ENCODE data around the gene METTL2B. TPM values are rescaled to one million over a fixed set of nuclear protein-coding genes. Genes with fewer than 3 reads are reported as not detected.

The METTL2B gene
- total and polyA plus RNA-seq, 2 donors (not counting 1 experiment from before 2014, with no cell fraction given), result 8.9 to 22.7 TPM

GRCh38 chr7:128450913-128451312 lies 25.6 kb upstream of the METTL2B start:
- CTCF ChIA-PET, result interaction anchor here (1.4 to 7.8 kb wide), 3 partner anchors 8 to 24 kb away, joined by 3 to 141 read pairs (median 5); no protein-coding TSS in a partner anchor
- POLR2A ChIA-PET, result no interaction called here
- ATAC-seq (ENCODE audit: low read depth), result no peak

More at GRCh38 chr7:128450913-128451312, 25.6 kb upstream of the METTL2B start:
- Histone ChIP-seq H3K4me2 (replicated peaks; ENCODE audit: low read depth, low read length, poor library complexity, severe bottlenecking) (no peak overlapping the region), H3K9ac (ENCODE audit: low read length) (no peak overlapping the region), H3K27me3 (replicated peaks in 1 of 4; ENCODE audit: control extremely low read depth in 1 of 4, control insufficient read depth in 3 of 4, insufficient read depth in 4 of 4, low read length in 3 of 4) (no peaks in the 10 kb centered on the region), H3K36me3 (replicated peaks in 1 of 2; ENCODE audit: control extremely low read depth in 1 of 2, control insufficient read depth in 1 of 2, extremely low read depth in 1 of 2, insufficient read depth in 2 of 2, low read length in 1 of 2) (no peaks in the 10 kb centered on the region), H3K79me2 (ENCODE audit: control insufficient read depth, insufficient read depth, low read length) (peaks cover 2% of the 10 kb centered on the region), H2AFZ (ENCODE audit: insufficient read depth, low read depth, low read length, poor library complexity, severe bottlenecking) (no peak overlapping the region), H3K4me3 (ENCODE audit: control extremely low read depth in 1 of 5, extremely low read depth in 1 of 5, insufficient read depth in 1 of 5, low read depth in 2 of 5, low read length in 4 of 5) (no peak overlapping the region), H3K27ac (ENCODE audit: low read length in 2 of 2) (no peak overlapping the region), H4K20me1 (ENCODE audit: control insufficient read depth, insufficient read depth, low read length, poor library complexity, severe bottlenecking) (no peaks in the 10 kb centered on the region), H3K4me1 (ENCODE audit: control insufficient read depth in 2 of 2, insufficient read depth in 2 of 2, low read length in 2 of 2) (peaks cover 6 to 7% of the 10 kb centered on the region in 2 donors), H3K9me3 (ENCODE audit: control extremely low read depth in 1 of 3, control insufficient read depth in 2 of 3, insufficient read depth in 1 of 3, low read length in 2 of 3) (no peaks in the 10 kb centered on the region)
- Mint-ChIP-seq H3K4me1 (peaks cover 7% of the 10 kb centered on the region), H3K27me3 (no peaks in the 10 kb centered on the region), H3K4me3 (no peak overlapping the region), H3K27ac (no peak overlapping the region), H3K9me3 (ENCODE audit: insufficient read depth) (no peaks in the 10 kb centered on the region)
- DNase-seq, result no peak
- intact Hi-C loops (cut with micrococcal nuclease), result loop anchor here (10.0 kb wide), 1 partner anchor 284 kb away; the partner anchor contains the start of gene CALU
- TF ChIP-seq EZH2 (IDR thresholded peaks at IDR 0.05; ENCODE audit: borderline replicate concordance, insufficient read depth, low read depth, low read length, poor library complexity, severe bottlenecking), result no peak
- TF ChIP-seq CTCF (IDR thresholded peaks at IDR 0.05), result no peak
- WGBS (ENCODE audit: insufficient coverage), result no CpG with 5 or more reads among the region's 5 CpGs

Data from B cell (primary cell).